Endothelial cell of umbilical vein (primary cell): ENCODE measurements around the gene FAM168A. TPM values are rescaled to one million over a fixed set of nuclear protein-coding genes. Genes with fewer than 3 reads are reported as not detected.

Experiments used
- BruUV-seq: library from RNA; stranded (reverse); fragments of 400-500 nt; replicated peaks from 2 replicates; lab custom pipeline; 2021; lab: Mats Ljungman, UMichigan
- CTCF ChIA-PET: fragments of 300-600, 350-600 bp; sonication (Branson Sonifier 250); formaldehyde crosslinking; loops from one replicate; lab custom pipeline; 2021; ENCODE audit warnings: antibody characterized with exemption, inconsistent platforms; lab: Charles Lee
- POLR2A ChIA-PET: fragments of 300-600, 350-600 bp; sonication (Branson Sonifier 250); formaldehyde crosslinking; loops from one replicate; lab custom pipeline; 2021; ENCODE audit warnings: antibody characterized with exemption, inconsistent platforms; lab: Charles Lee
- DNase-seq: peaks from one replicate; pipeline ENCODE4 v3.0.0-alpha.2; 2011; ENCODE audit warnings: low read depth, low spot score
- FAIRE-seq: peaks from 2 replicates; lab custom pipeline; 2011; peaks lifted over from hg19 to GRCh38; lab: Jason Lieb, UNC
- H2AFZ ChIP-seq: 2 replicates; pipeline ENCODE4 v1.6.0; 2012; ENCODE audit warnings: low read depth, low read length, control low read depth, inconsistent platforms
- H3K27ac ChIP-seq: 2 replicates; pipeline ENCODE4 v1.5.1; 2011; ENCODE audit warnings: low read depth, mild to moderate bottlenecking, control low read depth, low read length, moderate library complexity; ENCODE audit not compliant: insufficient read depth
- H3K27me3 ChIP-seq, 2 experiments: 2 replicates each; pipeline versions ENCODE4 v1.6.0 to v1.6.1; 2011; ENCODE audit warnings: low read length in 2 of 2, mixed read lengths in 1 of 2; ENCODE audit not compliant: control insufficient read depth in 2 of 2, insufficient read depth in 2 of 2
- H3K36me3 ChIP-seq, 2 experiments: 2 replicates in 1 of 2; 3 replicates in 1 of 2; pipeline ENCODE4 v1.5.1; 2011; ENCODE audit warnings: low read length in 2 of 2, mild to moderate bottlenecking in 1 of 2, moderate library complexity in 1 of 2; ENCODE audit not compliant: control insufficient read depth in 2 of 2, insufficient read depth in 2 of 2; ENCODE audit errors: extremely low read depth in 1 of 2
- H3K4me1 ChIP-seq: 3 replicates; pipeline ENCODE4 v1.5.1; 2011; ENCODE audit warnings: mild to moderate bottlenecking, low read length; ENCODE audit not compliant: control insufficient read depth, insufficient read depth; ENCODE audit errors: extremely low read depth
- H3K4me2 ChIP-seq: 2 replicates; pipeline ENCODE4 v1.6.1; 2011; ENCODE audit warnings: low read length, control low read depth, mixed read lengths; ENCODE audit not compliant: insufficient read depth
- H3K4me3 ChIP-seq, 3 experiments: fragments of 200-600 bp in 1 of 3; sonication (generic), shearing (Covaris generic) in 1 of 3; replicated peaks in 1 of 3; 2 replicates each; pipeline ENCODE4 v1.5.1; 2011 to 2016; ENCODE audit warnings: control low read depth in 3 of 3, low read length in 3 of 3, mild to moderate bottlenecking in 2 of 3, inconsistent platforms in 1 of 3, low read depth in 1 of 3, moderate library complexity in 1 of 3; ENCODE audit not compliant: insufficient read depth in 1 of 3
- H3K79me2 ChIP-seq: 2 replicates; pipeline ENCODE4 v1.6.0; 2012; ENCODE audit warnings: low read length, inconsistent platforms; ENCODE audit not compliant: control insufficient read depth, insufficient read depth
- H3K9ac ChIP-seq: replicated peaks from 2 replicates; pipeline ENCODE3; 2011; ENCODE audit warnings: low read length, control low read depth; ENCODE audit not compliant: insufficient read depth; ENCODE audit errors: extremely low read depth
- H3K9me1 ChIP-seq: replicated peaks from 3 replicates; pipeline ENCODE4 v1.6.0; 2011; ENCODE audit warnings: mild to moderate bottlenecking, low read length; ENCODE audit not compliant: control insufficient read depth, insufficient read depth; ENCODE audit errors: extremely low read depth
- H3K9me3 ChIP-seq: replicated peaks from 2 replicates; pipeline ENCODE4 v1.5.1; 2012; ENCODE audit warnings: low read length, inconsistent platforms; ENCODE audit not compliant: control insufficient read depth, insufficient read depth
- H4K20me1 ChIP-seq: replicated peaks from 2 replicates; pipeline ENCODE3; 2011; ENCODE audit warnings: mild to moderate bottlenecking, low read length; ENCODE audit not compliant: control insufficient read depth, insufficient read depth; ENCODE audit errors: extremely low read depth
- EZH2 ChIP-seq: IDR thresholded peaks from 2 replicates; pipeline ENCODE4 v1.6.1; 2012; ENCODE audit warnings: borderline replicate concordance, low read depth, mild to moderate bottlenecking, moderate library complexity, low read length, inconsistent platforms; ENCODE audit not compliant: severe bottlenecking
- FOS ChIP-seq: IDR thresholded peaks from 2 replicates; pipeline ENCODE4 v1.6.1; 2011; ENCODE audit warnings: mild to moderate bottlenecking, low read length, moderate library complexity, borderline replicate concordance; ENCODE audit not compliant: insufficient read depth
- GATA2 ChIP-seq: IDR thresholded peaks from 2 replicates; pipeline ENCODE4 v1.7.0; 2011; ENCODE audit warnings: low read depth, mild to moderate bottlenecking, moderate library complexity, mixed read lengths, low read length; ENCODE audit not compliant: insufficient read length, insufficient read depth
- MAX ChIP-seq: IDR thresholded peaks from 2 replicates; pipeline ENCODE4 v1.6.1; 2011; ENCODE audit not compliant: insufficient read depth, insufficient read length
- MYC ChIP-seq: IDR thresholded peaks from one replicate; pipeline ENCODE4 v1.6.1; 2011; ENCODE audit warnings: mild to moderate bottlenecking, low read depth, low read length
- POLR2A ChIP-seq: IDR thresholded peaks from 2 replicates; pipeline ENCODE4 v1.6.1; 2012; ENCODE audit warnings: low read depth, mild to moderate bottlenecking, control low read depth, low read length
- POLR2AphosphoS5 ChIP-seq: IDR thresholded peaks from 2 replicates; pipeline ENCODE4 v1.6.1; 2012; ENCODE audit warnings: low read depth, mild to moderate bottlenecking, control low read depth, low read length, moderate library complexity; ENCODE audit not compliant: insufficient read depth
- dilution Hi-C: fragments of 300-500 bp; cut with MboI; formaldehyde crosslinking; loops from one replicate; pipeline ENCODE4 v1.15.0; 2019; ENCODE audit warnings: low sequenced_read_pairs; ENCODE audit not compliant: extremely low pct_ligation_motif_present
- intact Hi-C: fragments of 100-400 bp; cut with micrococcal nuclease; formaldehyde crosslinking; loops from one replicate; pipeline ENCODE4 v1.10.0; 2022
- polyA plus RNA-seq, 4 experiments: library from polyadenylated mRNA; depleted of rRNA in 3 of 4; stranded (reverse) in 3 of 4; unstranded in 1 of 4; fragments of >200 nt; gene quantifications; 2 replicates each; pipeline versions ENCODE4 v1.2.1 to v1.2.3, GENCODE V29; 2011 to 2012; ENCODE audit warnings: missing spikeins in 1 of 4
- total RNA-seq: library from RNA; stranded (reverse); gene quantifications from 2 replicates; pipeline ENCODE4 v1.2.3, GENCODE V29; 2021

The FAM168A gene
- total and polyA plus RNA-seq, 2 donors (not counting 3 experiments of a cell fraction or from before 2014, with no cell fraction given): 17.0 to 20.5 TPM

DNA sequence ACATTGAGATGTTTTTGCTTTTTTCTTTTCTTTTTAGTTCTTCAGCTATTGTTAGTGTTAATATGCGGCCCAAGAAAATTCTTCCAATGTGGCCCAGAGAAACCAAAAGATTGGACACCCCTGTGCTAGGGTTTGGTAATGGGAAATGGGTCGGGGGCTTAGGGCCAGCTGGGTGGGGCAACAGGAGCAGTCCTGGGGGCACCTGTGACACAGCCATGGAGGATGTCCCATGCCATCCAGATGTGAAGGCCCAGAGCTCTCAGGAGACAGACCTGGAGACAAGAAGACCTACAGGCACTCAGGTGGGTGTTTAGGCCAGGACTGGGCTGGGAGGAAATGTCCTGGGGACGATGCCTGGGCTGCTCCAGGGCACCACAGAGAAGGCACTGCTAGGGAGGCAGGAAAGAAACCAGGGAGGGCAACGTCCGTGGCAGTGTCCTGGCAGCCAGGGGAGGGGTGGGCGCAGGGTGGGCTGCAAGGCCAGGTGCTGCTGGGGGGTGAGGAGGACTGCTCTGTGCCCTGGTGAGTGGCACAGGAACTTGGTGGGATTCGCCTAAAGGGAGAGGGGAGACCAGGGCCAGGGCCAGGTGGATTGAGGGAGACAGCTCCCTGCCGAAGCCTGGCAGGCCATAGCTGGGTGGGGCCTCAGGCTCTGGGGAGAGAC lies 200.3 kb downstream of the FAM168A start:
- TF ChIP-seq POLR2A (no peak), POLR2AphosphoS5 (no peak), GATA2 (no peak), MAX (no peak), FOS (no peak), MYC (no peak)
- Histone ChIP-seq H3K9me3 (no peaks in the 10 kb centered on the region), H2AFZ (no peak overlapping the region), H3K27me3 (no peaks in the 10 kb centered on the region), H3K4me2 (no peak overlapping the region), H3K36me3 (peaks cover 2 to 9% of the 10 kb centered on the region in 2 experiments), H3K4me3 (no peak overlapping the region), H3K9me1 (no peaks in the 10 kb centered on the region), H3K27ac (no peak overlapping the region), H4K20me1 (no peaks in the 10 kb centered on the region), H3K9ac (no peak overlapping the region), H3K4me1 (peaks cover 17% of the 10 kb centered on the region), H3K79me2 (no peaks in the 10 kb centered on the region)
- dilution Hi-C loops: no loop called here
- DNase-seq: no peak
- POLR2A ChIA-PET: no interaction called here
- BruUV-seq: no TSS peak
- intact Hi-C loops: no loop called here
- CTCF ChIA-PET: interaction anchor here (0.9 to 6.2 kb wide), 4 partner anchors 8 to 263 kb away, joined by 3 to 253 read pairs (median 7); no protein-coding TSS in a partner anchor
- no peak for FAIRE-seq

- Histone ChIP-seq H3K4me3 (no peak overlapping the region), H3K9me1 (no peaks in the 10 kb centered on the region), H2AFZ (no peak overlapping the region), H3K36me3 (peaks cover 2 to 9% of the 10 kb centered on the region in 2 experiments), H3K9me3 (no peaks in the 10 kb centered on the region), H3K27me3 (no peaks in the 10 kb centered on the region), H3K79me2 (no peaks in the 10 kb centered on the region), H3K4me1 (peaks cover 19% of the 10 kb centered on the region), H3K4me2 (no peak overlapping the region), H3K9ac (no peak overlapping the region), H4K20me1 (no peaks in the 10 kb centered on the region), H3K27ac (no peak overlapping the region)
- no TSS peak for BruUV-seq
- TF ChIP-seq EZH2 (no peak), POLR2AphosphoS5 (no peak)
- ChIA-PET POLR2A (no interaction called here), CTCF (interaction anchor here (0.9 to 6.2 kb wide), 4 partner anchors 9 to 264 kb away, joined by 3 to 253 read pairs (median 7); no protein-coding TSS in a partner anchor)
- intact Hi-C loops: no loop called here
- dilution Hi-C loops: no loop called here
- no peak for FAIRE-seq
- no peak for DNase-seq
Observed at GRCh38 chr11:73396985-73397384, 200.9 kb downstream of the FAM168A start.
